ENCODE data around the gene AHCYL2. TPM values are rescaled to one million over a fixed set of nuclear protein-coding genes. Genes with fewer than 3 reads are reported as not detected.

Gene AHCYL2
- total RNA-seq, 8 experiments from 2014 or later = 8.5 to 123 (median 23.8) TPM

DNA sequence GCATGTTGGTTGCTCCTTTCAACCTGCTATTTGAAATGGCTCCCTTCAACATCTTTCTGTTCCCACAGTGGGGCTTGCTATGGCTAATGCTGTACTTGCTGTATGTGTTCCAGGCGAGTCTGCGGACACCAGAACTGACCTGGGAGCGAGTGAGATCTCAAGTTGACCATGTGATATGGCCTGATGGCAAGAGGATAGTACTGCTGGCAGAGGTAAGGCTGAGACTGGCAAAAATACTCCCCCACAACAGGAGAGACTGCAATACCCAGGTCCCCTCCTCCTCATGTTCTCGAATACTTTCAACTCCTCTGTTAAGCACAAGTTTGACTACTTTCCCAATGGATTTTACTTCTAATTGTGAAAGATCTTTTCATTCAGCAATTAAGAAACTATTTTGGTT lies 197.9 kb downstream of the AHCYL2 start:
- no peaks in the 10 kb centered on the region for H3K4me1 ChIP-seq (replicated peaks in 1 of 2)
- no peak for ATAC-seq (replicated peaks in 6 of 8)
- H3K27ac ChIP-seq = no peak overlapping the region
- in situ Hi-C loops (cut with MboI; ENCODE audit: low pct_unique_long_range_greater_than_20kb in 2 of 9, low sequenced_read_pairs in 9 of 9, unreplicated experiment in 9 of 9) = no loop called here
- 83 to 100% (median 100%) methylated on average over 1 to 4 of the region's 4 CpGs; no CpG with 5 or more reads in 2 of the 10 experiments for WGBS, 10 experiments
- H3K4me3 ChIP-seq = no peak overlapping the region

- Histone ChIP-seq H3K27ac (no peak overlapping the region), H3K4me1 (replicated peaks in 1 of 2) (no peaks in the 10 kb centered on the region), H3K4me3 (no peak overlapping the region)
- in situ Hi-C loops (cut with MboI; ENCODE audit: low pct_unique_long_range_greater_than_20kb in 2 of 9, low sequenced_read_pairs in 9 of 9, unreplicated experiment in 9 of 9) = no loop called here
- WGBS, 10 experiments = 92 to 100% (median 100%) methylated on average over 1 to 2 of the region's 2 CpGs; no CpG with 5 or more reads in 7 of the 10 experiments
- ATAC-seq (replicated peaks in 6 of 8) = peak in 2 of 8 experiments; percentile 39 to 54
These were observed 199.0 kb downstream of the AHCYL2 start for GRCh38 chr7:129423700-129424410.

GRCh38 chr7:129426482-129426881 lies 201.7 kb downstream of the AHCYL2 start:
- Histone ChIP-seq H3K4me1 (replicated peaks in 1 of 2) (no peaks in the 10 kb centered on the region), H3K4me3 (no peak overlapping the region), H3K27ac (no peak overlapping the region)
- no peak for ATAC-seq (replicated peaks in 6 of 8)
- in situ Hi-C loops (cut with MboI; ENCODE audit: low pct_unique_long_range_greater_than_20kb in 2 of 9, low sequenced_read_pairs in 9 of 9, unreplicated experiment in 9 of 9) = no loop called here

DNA sequence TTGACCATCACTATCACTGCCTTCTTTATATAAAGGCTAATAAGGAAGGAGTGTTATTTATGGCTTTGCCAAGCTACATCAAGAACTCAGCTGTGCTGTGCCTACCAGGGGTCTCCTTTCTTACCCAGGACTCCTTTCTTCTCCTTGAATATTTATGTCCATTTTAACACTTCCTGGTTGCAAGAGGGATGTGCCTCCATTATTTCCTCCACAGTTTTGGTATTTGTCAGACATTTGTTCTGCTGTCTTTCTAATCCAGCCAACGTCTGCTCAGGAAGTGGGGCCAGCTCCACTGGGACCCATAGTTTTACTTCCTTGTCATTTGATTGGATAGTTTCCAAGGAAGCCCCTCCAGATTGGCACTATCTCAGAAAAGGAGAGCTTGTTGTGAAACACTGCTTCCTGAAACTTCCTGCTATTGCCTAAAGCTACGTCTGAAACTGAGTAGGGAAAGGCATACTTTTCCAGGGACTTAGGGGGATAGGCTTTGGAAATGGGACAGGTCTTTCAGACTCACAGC lies 202.8 kb downstream of the AHCYL2 start:
- no peak for ATAC-seq (replicated peaks in 6 of 8)
- in situ Hi-C loops (cut with MboI; ENCODE audit: low pct_unique_long_range_greater_than_20kb in 2 of 9, low sequenced_read_pairs in 9 of 9, unreplicated experiment in 9 of 9) = no loop called here
- Histone ChIP-seq H3K4me3 (no peak overlapping the region), H3K27ac (no peak overlapping the region), H3K4me1 (replicated peaks in 1 of 2) (no peaks in the 10 kb centered on the region)
- WGBS, 10 experiments = 25 to 75% (median 50%) methylated on average over 1 to 2 of the region's 2 CpGs; no CpG with 5 or more reads in 4 of the 10 experiments

DNA sequence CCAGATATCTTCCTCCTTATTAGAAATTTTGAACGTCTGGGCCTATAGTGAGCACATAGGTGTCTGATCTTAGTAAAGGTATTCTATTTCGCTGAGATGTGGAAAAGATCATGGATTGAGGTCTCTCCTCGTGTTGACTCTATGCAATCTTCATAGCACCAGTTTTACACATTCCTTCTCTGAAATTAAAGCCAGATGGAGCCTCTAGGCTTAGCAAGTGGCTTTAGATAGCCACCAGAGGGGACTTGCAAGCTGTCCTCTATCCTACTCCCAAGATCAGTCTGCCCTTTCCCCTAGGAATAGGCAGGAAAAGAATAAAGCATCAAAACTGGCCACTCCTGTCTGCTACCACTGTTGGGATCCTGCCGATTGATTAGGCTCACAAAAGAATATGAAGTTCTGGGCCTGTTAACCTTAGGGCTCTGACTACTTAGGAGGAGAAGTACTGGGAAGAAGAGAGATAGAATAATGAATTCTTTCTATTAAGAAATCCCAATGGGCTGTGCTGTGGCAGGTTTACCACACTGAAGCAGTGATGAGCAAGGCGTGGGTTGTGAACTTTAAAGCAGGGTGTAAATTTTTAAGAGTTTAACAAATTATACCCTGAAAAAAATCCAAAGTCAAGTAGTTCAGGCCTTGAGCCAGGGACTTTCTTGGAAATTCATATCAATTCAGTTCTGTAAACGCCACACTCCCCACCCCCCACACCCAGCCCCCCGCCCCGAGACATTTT lies 207.2 kb downstream of the AHCYL2 start:
- WGBS, 10 experiments = 32 to 100% (median 80%) methylated on average over 1 to 4 of the region's 8 CpGs; no CpG with 5 or more reads in 3 of the 10 experiments

GRCh38 chr7:129433847-129434674 lies 209.2 kb downstream of the AHCYL2 start, which contains the start of gene STRIP2:
Gene STRIP2, plus strand, starts transcription at chr7:129434432. Its CDS starts 41 bp downstream, at chr7:129434473.
- Histone ChIP-seq H3K4me3 (peak within 1 kb of the TSS; percentile 60 to 97 (median 77)), H3K27ac (no peak within 1 kb of the TSS), H3K4me1 (replicated peaks in 1 of 2) (peaks cover 3 to 7% of the 10 kb centered on the region in 2 donors)
- 0 to 2% (median 2%) methylated on average over 7 to 25 of the region's 75 CpGs; no CpG with 5 or more reads in 7 of the 10 experiments for WGBS, 10 experiments
- in situ Hi-C loops (cut with MboI; ENCODE audit: low pct_unique_long_range_greater_than_20kb in 2 of 9, low sequenced_read_pairs in 9 of 9, unreplicated experiment in 9 of 9) = no loop called here
- ATAC-seq (replicated peaks in 6 of 8) = peak; percentile 68 to 96 (median 94)

More for the DNA sequence above, 207.2 kb downstream of the AHCYL2 start:
- H3K27ac ChIP-seq = no peak overlapping the region
- peak in 2 of 8 experiments; percentile 2 to 5 for ATAC-seq (replicated peaks in 6 of 8)
- H3K4me3 ChIP-seq = no peak overlapping the region
- in situ Hi-C loops (cut with MboI; ENCODE audit: low pct_unique_long_range_greater_than_20kb in 2 of 9, low sequenced_read_pairs in 9 of 9, unreplicated experiment in 9 of 9) = no loop called here
- peaks cover 3 to 7% of the 10 kb centered on the region in 2 donors for H3K4me1 ChIP-seq (replicated peaks in 1 of 2)

- 0% methylated on average over 1 to 5 of the region's 44 CpGs; no CpG with 5 or more reads in 5 of the 10 experiments for WGBS, 10 experiments
- Histone ChIP-seq H3K4me1 (replicated peaks in 1 of 2) (peaks cover 3 to 7% of the 10 kb centered on the region in 2 donors), H3K27ac (no peak overlapping the region), H3K4me3 (peak overlapping the region; percentile 60 to 97 (median 77))
- in situ Hi-C loops (cut with MboI; ENCODE audit: low pct_unique_long_range_greater_than_20kb in 2 of 9, low sequenced_read_pairs in 9 of 9, unreplicated experiment in 9 of 9) = no loop called here
- ATAC-seq (replicated peaks in 6 of 8) = peak; percentile 0 to 80 (median 76)
These were observed 210.0 kb downstream of the AHCYL2 start for GRCh38 chr7:129434675-129435318.

DNA sequence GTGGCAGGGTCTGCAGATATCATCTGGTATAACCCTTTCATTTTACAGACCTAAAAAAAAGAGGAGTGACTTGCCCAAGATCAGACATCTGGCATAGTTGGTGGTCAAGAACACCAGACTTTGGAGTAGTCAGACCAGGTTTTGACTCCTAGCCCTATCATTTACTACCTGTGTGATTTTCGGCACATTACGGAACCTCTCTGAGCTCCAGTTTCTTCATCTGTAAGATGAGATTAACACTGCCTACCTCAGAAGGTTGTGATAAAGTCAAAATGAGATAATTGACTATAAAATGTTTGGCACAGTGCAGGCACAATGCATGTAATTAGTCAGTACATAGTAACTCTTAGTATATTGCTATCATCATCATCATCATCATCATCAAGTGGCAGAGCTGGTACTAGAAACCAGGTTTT lies 210.6 kb downstream of the AHCYL2 start:
- H3K27ac ChIP-seq = no peak overlapping the region
- in situ Hi-C loops (cut with MboI; ENCODE audit: low pct_unique_long_range_greater_than_20kb in 2 of 9, low sequenced_read_pairs in 9 of 9, unreplicated experiment in 9 of 9) = no loop called here
- peaks cover 3 to 7% of the 10 kb centered on the region in 2 donors for H3K4me1 ChIP-seq (replicated peaks in 1 of 2)
- no peak for ATAC-seq (replicated peaks in 6 of 8)
- peak overlapping the region; percentile 60 to 97 (median 77) for H3K4me3 ChIP-seq
- WGBS, 10 experiments = 90 to 100% (median 96%) methylated on average over 2 of the region's 2 CpGs; no CpG with 5 or more reads in 7 of the 10 experiments

DNA sequence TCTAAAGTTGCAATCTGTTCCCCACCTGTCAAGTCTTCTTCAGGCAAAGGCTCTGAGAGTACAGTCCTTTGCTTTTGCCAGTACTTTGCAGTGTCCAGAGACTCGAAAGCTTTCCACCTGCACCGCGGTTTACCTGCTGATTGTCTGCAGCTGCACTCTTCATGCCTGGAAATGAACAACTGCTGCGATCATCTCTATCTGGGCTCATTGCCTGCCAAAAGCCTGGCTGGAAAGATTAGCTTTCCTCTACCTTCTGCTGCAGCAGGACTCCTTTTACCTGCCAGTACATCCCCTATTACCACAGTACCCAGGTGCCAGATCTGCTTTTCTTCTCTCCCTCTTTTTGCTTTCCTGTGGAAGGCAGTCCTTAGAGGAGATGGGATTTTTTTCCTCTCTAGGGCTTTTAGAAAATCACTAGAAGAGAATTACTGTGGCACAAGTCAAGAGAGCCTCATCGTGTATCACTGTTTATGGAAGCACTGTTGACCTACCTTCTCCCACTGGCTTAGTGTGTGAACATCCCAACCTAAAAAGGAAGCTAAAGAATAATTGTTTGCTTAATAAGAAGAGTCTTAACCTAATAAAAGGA lies 211.6 kb downstream of the AHCYL2 start:
- 53 to 100% (median 88%) methylated on average over 1 to 5 of the region's 5 CpGs for whole genome bisulfite sequencing, 10 experiments
- no peak for ATAC-seq (replicated peaks in 6 of 8)
- H3K27ac ChIP-seq = no peak overlapping the region
- H3K4me3 ChIP-seq = no peak overlapping the region
- peaks cover 3 to 7% of the 10 kb centered on the region in 2 donors for H3K4me1 ChIP-seq (replicated peaks in 1 of 2)
- in situ Hi-C loops (cut with MboI; ENCODE audit: low pct_unique_long_range_greater_than_20kb in 2 of 9, low sequenced_read_pairs in 9 of 9, unreplicated experiment in 9 of 9) = no loop called here

DNA sequence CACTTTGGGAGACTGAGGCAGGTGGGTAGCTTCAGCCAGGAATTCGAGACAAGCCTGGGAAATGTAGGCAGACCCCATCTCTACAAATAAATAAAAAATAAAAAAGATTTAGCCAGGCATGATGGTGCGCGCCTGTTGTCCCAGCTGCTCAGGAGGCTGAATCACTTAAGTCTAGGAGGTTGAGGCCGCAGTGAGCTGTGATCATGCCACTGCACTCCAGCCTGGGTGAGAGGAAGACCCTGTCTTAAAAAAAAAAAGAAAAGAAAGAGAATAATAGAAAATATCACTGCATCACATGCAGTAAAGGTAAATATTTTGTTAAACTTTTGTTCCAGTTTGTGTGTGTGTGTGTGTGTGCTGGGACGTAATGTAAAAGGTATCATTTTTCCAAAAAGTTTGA lies 212.4 kb downstream of the AHCYL2 start:
- no peak overlapping the region for H3K27ac ChIP-seq
- ATAC-seq (replicated peaks in 6 of 8) = no peak
- H3K4me1 ChIP-seq (replicated peaks in 1 of 2) = peaks cover 3 to 7% of the 10 kb centered on the region in 2 donors
- 86 to 98% (median 95%) methylated on average over 2 to 5 of the region's 5 CpGs for WGBS, 10 experiments
- no peak overlapping the region for H3K4me3 ChIP-seq
- in situ Hi-C loops (cut with MboI; ENCODE audit: low pct_unique_long_range_greater_than_20kb in 2 of 9, low sequenced_read_pairs in 9 of 9, unreplicated experiment in 9 of 9) = no loop called here

GRCh38 chr7:129438281-129438838 lies 213.5 kb downstream of the AHCYL2 start:
- in situ Hi-C loops (cut with MboI; ENCODE audit: low pct_unique_long_range_greater_than_20kb in 2 of 9, low sequenced_read_pairs in 9 of 9, unreplicated experiment in 9 of 9) = no loop called here
- ATAC-seq (replicated peaks in 6 of 8) = no peak
- Histone ChIP-seq H3K4me3 (no peak overlapping the region), H3K4me1 (replicated peaks in 1 of 2) (peaks cover 2 to 3% of the 10 kb centered on the region in 2 donors), H3K27ac (no peak overlapping the region)
- 82 to 100% (median 94%) methylated on average over 1 to 6 of the region's 6 CpGs; no CpG with 5 or more reads in 1 of the 10 experiments for WGBS, 10 experiments
